GM12878 (cell line): ENCODE measurements around the gene RPRD2.

Source experiments
- BACH1 ChIP-seq: fragments of 450-650 bp; IDR thresholded peaks from 2 replicates; pipeline ENCODE4 v1.6.1; 2017; ENCODE audit warnings: mild to moderate bottlenecking, borderline replicate concordance
- CTCF ChIP-seq, 3 experiments: IDR thresholded peaks in 2 of 3; conservative IDR thresholded peaks in 1 of 3; 2 replicates each; pipeline ENCODE4 v1.5.1; 2011; ENCODE audit warnings: low read depth in 3 of 3, low read length in 3 of 3, mild to moderate bottlenecking in 3 of 3, control low read depth in 2 of 3, moderate library complexity in 2 of 3, inconsistent platforms in 1 of 3, mixed read lengths in 1 of 3; ENCODE audit not compliant: control insufficient read depth in 2 of 3, insufficient read depth in 1 of 3; ENCODE audit errors: extremely low read depth in 1 of 3
- CUX1 ChIP-seq: IDR thresholded peaks from 2 replicates; pipeline ENCODE4 v1.6.1; 2012; ENCODE audit warnings: improper control_type of control experiment, low read depth, low read length; ENCODE audit not compliant: insufficient replicate concordance
- EP300 ChIP-seq, 2 experiments: fragments of 150-350 bp in 1 of 2; IDR thresholded peaks; 2 replicates each; pipeline ENCODE4 v1.6.1; 2011 to 2012; ENCODE audit warnings: low read depth in 2 of 2, low read length in 2 of 2, borderline replicate concordance in 1 of 2, improper control_type of control experiment in 1 of 2, inconsistent platforms in 1 of 2; ENCODE audit not compliant: control insufficient read depth in 1 of 2
- EZH2 ChIP-seq: IDR thresholded peaks from 2 replicates; pipeline ENCODE4 v1.6.1; 2012; ENCODE audit warnings: low read depth, mild to moderate bottlenecking, control low read depth, inconsistent platforms, low read length, borderline replicate concordance; ENCODE audit not compliant: control insufficient read depth
- PML ChIP-seq: IDR thresholded peaks from 2 replicates; pipeline ENCODE4 v1.6.1; 2012; ENCODE audit warnings: low read length, inconsistent platforms
- POLR2A ChIP-seq: IDR thresholded peaks from 2 replicates; pipeline ENCODE4 v1.6.1; 2011; ENCODE audit warnings: low read depth, mild to moderate bottlenecking, low read length

- TF ChIP-seq POLR2A (no peak), CUX1 (no peak), PML (no peak), EZH2 (no peak), CTCF (IDR thresholded peaks at IDR 0.05 in 2 of 3, conservative IDR thresholded peaks at IDR 0.05 in 1 of 3; ENCODE audit: control insufficient read depth in 2 of 3, extremely low read depth in 1 of 3, insufficient read depth in 1 of 3, low read depth in 3 of 3, low read length in 3 of 3) (no peak), BACH1 (no peak), EP300 (IDR thresholded peaks at IDR 0.05; ENCODE audit: borderline replicate concordance in 1 of 2, control insufficient read depth in 1 of 2, low read depth in 2 of 2, low read length in 2 of 2) (no peak)
Measured at GRCh38 chr1:150513351-150513791, 149.4 kb downstream of the RPRD2 start.
